ENCODE results near the gene DNAJC3. TPM values are rescaled to one million over a fixed set of nuclear protein-coding genes. Genes with fewer than 3 reads are reported as not detected.
"Not testable (repeated sequence)": the region's sequence is repeated elsewhere in the genome, so short reads cannot be mapped to it uniquely, and the experiment has no call there.

Gene DNAJC3
- total RNA-seq, 1 donor from 2014 or later = 56.7 TPM

DNA sequence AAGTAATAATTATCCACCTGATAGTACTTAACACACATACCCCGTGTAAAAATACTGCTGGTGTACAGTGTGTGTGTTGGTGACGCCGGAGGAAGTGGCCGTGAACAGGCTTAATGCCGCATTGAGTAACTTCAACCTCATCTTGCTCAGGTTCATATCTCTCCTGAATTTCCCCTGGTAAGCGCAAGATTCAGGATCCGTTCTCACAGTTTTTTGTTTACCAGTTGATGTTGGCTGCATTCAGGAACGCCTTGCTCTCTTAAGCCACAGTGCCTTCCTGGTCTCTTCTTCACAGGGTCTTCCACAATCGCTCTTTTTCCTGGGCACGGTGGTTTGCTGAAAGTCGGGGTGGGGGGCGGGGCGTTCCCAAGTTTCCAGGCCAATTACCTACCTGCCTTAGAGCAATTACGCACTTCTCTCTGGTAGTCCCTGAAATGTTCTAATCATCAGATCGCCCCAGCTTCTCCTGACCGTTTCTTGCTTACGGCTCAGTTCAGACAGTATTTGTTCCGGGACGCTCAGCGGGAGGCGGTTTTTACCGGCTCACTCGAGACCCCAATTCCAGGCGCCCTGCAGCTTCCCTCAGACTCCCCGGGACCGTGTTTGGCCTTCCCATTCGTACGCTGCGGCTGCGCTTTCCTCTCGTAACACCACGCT lies 706 bp upstream of the DNAJC3 start:
- H3K36me3 ChIP-seq = no peaks in the 10 kb centered on the region
- no peaks in the 10 kb centered on the region for H3K27me3 ChIP-seq (ENCODE audit: low read depth)
- peak overlapping the region; percentile 98 for H3K27ac ChIP-seq
- ATAC-seq (peak; percentile 19 to 31), DNase-seq (peak; percentile 64)
- intact Hi-C loops (cut with DNase I) = no loop called here
- peaks cover 37% of the 10 kb centered on the region for H3K4me1 ChIP-seq
- peak overlapping the region; percentile 89 for H3K4me3 ChIP-seq
- H3K9me3 ChIP-seq = peaks cover 7% of the 10 kb centered on the region
- TF ChIP-seq, protein P1, sequence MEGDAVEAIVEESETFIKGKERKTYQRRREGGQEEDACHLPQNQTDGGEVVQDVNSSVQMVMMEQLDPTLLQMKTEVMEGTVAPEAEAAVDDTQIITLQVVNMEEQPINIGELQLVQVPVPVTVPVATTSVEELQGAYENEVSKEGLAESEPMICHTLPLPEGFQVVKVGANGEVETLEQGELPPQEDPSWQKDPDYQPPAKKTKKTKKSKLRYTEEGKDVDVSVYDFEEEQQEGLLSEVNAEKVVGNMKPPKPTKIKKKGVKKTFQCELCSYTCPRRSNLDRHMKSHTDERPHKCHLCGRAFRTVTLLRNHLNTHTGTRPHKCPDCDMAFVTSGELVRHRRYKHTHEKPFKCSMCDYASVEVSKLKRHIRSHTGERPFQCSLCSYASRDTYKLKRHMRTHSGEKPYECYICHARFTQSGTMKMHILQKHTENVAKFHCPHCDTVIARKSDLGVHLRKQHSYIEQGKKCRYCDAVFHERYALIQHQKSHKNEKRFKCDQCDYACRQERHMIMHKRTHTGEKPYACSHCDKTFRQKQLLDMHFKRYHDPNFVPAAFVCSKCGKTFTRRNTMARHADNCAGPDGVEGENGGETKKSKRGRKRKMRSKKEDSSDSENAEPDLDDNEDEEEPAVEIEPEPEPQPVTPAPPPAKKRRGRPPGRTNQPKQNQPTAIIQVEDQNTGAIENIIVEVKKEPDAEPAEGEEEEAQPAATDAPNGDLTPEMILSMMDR (IDR thresholded peaks at IDR 0.05) = no peak

GRCh38 chr13:95677564-95678266 lies 776 bp downstream of the DNAJC3 start:
- no peaks in the 10 kb centered on the region for H3K27me3 ChIP-seq (ENCODE audit: low read depth)
- peak overlapping the region; percentile 98 for H3K27ac ChIP-seq
- no peaks in the 10 kb centered on the region for H3K9me3 ChIP-seq
- H3K4me1 ChIP-seq = peaks cover 50% of the 10 kb centered on the region
- intact Hi-C loops (cut with DNase I) = no loop called here
- TF ChIP-seq, protein P1 (IDR thresholded peaks at IDR 0.05) = no peak
- DNase-seq (no peak), ATAC-seq (no peak)
- peak overlapping the region; percentile 89 for H3K4me3 ChIP-seq
- H3K36me3 ChIP-seq = no peaks in the 10 kb centered on the region

DNA sequence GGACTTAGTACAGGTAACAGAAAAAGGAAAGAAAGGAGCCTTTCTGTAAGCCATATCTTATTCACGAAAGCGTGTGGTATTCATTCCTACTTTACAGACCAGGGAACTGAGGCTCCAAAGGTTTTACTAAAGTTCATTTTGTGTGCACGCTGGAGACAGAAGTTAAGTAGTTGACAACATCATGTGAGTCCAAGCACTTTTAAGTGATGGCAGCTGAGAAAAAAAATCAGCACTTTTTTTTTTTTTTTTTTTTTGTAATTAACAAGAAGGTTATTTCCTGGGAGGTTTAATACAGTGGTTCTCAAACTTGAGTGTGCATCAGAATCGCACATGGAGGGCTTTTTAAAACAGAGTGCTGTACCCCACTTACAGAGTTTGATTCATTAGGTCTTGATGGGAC lies 2.0 kb downstream of the DNAJC3 start:
- ATAC-seq = no peak
- Histone ChIP-seq H3K9me3 (no peaks in the 10 kb centered on the region), H3K27ac (no peak overlapping the region), H3K4me3 (peak overlapping the region; percentile 89), H3K27me3 (ENCODE audit: low read depth) (no peaks in the 10 kb centered on the region), H3K4me1 (peaks cover 59% of the 10 kb centered on the region), H3K36me3 (no peaks in the 10 kb centered on the region)
- intact Hi-C loops (cut with DNase I) = no loop called here
- DNase-seq = no peak
- TF ChIP-seq, protein P1 (IDR thresholded peaks at IDR 0.05) = no peak

- peaks cover 67% of the 10 kb centered on the region for H3K4me1 ChIP-seq
- H3K4me3 ChIP-seq = no peak overlapping the region
- TF ChIP-seq, protein P1 (IDR thresholded peaks at IDR 0.05) = no peak
- H3K27ac ChIP-seq = no peak overlapping the region
- H3K27me3 ChIP-seq (ENCODE audit: low read depth) = no peaks in the 10 kb centered on the region
- H3K36me3 ChIP-seq = no peaks in the 10 kb centered on the region
- no peaks in the 10 kb centered on the region for H3K9me3 ChIP-seq
- ATAC-seq = no peak
- no peak for DNase-seq
- intact Hi-C loops (cut with DNase I) = no loop called here
These were observed 2.8 kb downstream of the DNAJC3 start for GRCh38 chr13:95679722-95680121.

DNA sequence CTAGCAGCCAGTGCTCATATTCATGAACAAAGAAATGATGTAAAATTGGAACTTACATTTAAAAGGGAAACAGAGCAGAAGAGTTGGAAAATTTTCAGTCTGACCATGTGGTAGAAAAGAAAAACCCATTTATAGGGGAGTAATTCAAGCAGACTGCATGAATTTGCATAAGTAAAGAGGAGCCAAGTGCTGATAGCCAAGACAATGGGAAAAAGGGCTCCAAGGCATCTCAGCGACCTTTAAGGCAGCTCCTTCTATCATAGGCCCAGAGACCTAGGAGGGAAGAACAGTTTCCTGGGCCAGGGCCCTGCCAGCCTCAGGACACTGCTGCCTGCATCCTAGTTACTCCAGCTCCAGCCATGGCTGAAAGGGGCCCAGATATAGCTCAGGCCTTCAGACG lies 7.5 kb downstream of the DNAJC3 start:
- DNase-seq = no peak
- intact Hi-C loops (cut with DNase I) = no loop called here
- H3K27me3 ChIP-seq (ENCODE audit: low read depth) = no peaks in the 10 kb centered on the region
- no peak overlapping the region for H3K27ac ChIP-seq
- TF ChIP-seq, protein P1 (IDR thresholded peaks at IDR 0.05) = no peak
- no peak for ATAC-seq
- peaks cover 56% of the 10 kb centered on the region for H3K4me1 ChIP-seq
- no peaks in the 10 kb centered on the region for H3K9me3 ChIP-seq
- no peak overlapping the region for H3K4me3 ChIP-seq
- no peaks in the 10 kb centered on the region for H3K36me3 ChIP-seq

GRCh38 chr13:95684960-95685359 lies 8.0 kb downstream of the DNAJC3 start:
- H3K27me3 ChIP-seq (ENCODE audit: low read depth); intact Hi-C loops (cut with DNase I); DNase-seq: not testable (repeated sequence)

More at GRCh38 chr13:95684960-95685359, 8.0 kb downstream of the DNAJC3 start:
- H3K36me3 ChIP-seq, H3K4me3 ChIP-seq, ATAC-seq, H3K27ac ChIP-seq, H3K9me3 ChIP-seq: not testable (repeated sequence)
- H3K4me1 ChIP-seq = peaks cover 54% of the 10 kb centered on the region

All from lower lobe of right lung (tissue), 2 donors.